Astrocyte (in vitro differentiated cells and primary cell): ENCODE results near the gene TCP11.

Experiments used
- CTCF ChIP-seq: IDR thresholded peaks from 2 replicates; pipeline ENCODE4 v1.5.1; 2011; ENCODE audit warnings: low read depth, mild to moderate bottlenecking, inconsistent platforms, low read length, moderate library complexity; ENCODE audit not compliant: insufficient read depth
- EZH2 ChIP-seq: IDR thresholded peaks from 2 replicates; pipeline ENCODE4 v1.6.1; 2012; ENCODE audit warnings: mild to moderate bottlenecking, low read length, inconsistent platforms; ENCODE audit not compliant: insufficient read depth

GRCh38 chr6:35164277-35164676 lies 23.1 kb upstream of the TCP11 start:
- TF ChIP-seq CTCF, result no peak
- TF ChIP-seq EZH2, result no peak
